Measurements from ENCODE around the gene IFI44L.

Gene IFI44L

DNA sequence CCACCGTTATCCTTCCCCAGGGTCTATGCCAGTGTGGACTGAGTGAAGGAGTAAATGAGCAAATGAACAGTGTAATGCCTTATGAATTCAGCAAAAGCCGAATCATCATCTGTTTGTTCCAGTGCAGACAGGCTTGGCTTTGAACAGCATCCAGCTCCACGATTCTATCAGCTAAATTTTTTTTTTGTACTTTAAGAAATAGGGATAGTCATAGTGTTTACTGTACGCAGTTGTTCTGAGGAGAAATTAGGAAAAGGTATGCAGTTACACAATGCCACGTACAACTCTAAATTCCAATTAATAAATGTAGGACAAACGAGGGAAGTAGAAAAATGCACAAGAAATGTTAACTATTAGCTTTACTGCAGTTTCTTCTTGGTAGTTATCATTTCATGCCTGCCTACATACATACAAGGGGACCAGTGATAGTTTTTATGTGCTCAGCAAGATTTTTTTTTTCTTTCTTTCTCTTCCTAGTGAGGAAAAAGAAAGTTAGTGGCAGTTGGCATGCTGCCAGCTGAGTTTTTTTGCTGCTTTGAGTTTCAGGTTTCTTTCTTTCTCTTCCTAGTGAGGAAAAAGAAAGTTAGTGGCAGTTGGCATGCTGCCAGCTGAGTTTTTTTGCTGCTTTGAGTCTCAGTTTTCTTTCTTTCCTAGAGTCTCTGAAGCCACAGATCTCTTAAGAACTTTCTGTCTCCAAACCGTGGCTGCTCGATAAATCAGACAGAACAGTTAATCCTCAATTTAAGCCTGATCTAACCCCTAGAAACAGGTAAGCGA is at the start of gene IFI44L:
TSS of gene IFI44L (plus strand) at position 646 of the 777 bp plus-strand sequence. CDS start 7,468 bp downstream, outside the sequence.
- Histone ChIP-seq H3K36me3 (ENCODE audit: control insufficient read depth, insufficient read depth, low read length) (no peaks in the 10 kb centered on the region), H3K27ac (ENCODE audit: low read depth, low read length) (no peak within 1 kb of the TSS), H3K4me1 (ENCODE audit: control insufficient read depth, insufficient read depth, low read length) (peaks cover 3% of the 10 kb centered on the region; the same call in 1 of the 2 replicates), H3K27me3 (ENCODE audit: control insufficient read depth, insufficient read depth, low read length) (no peaks in the 10 kb centered on the region), H3K4me3 (ENCODE audit: low read depth, low read length) (no peak within 1 kb of the TSS), H3K9me3 (ENCODE audit: control insufficient read depth, insufficient read depth, low read length) (no peaks in the 10 kb centered on the region), H3K9ac (ENCODE audit: low read depth, low read length) (no peak within 1 kb of the TSS)

GRCh38 chr1:78570539-78570938 is 49.7 kb upstream of the IFI44L start:
- Histone ChIP-seq H3K27ac (ENCODE audit: low read depth, low read length) (no peak overlapping the region), H3K9me3 (ENCODE audit: control insufficient read depth, insufficient read depth, low read length) (no peaks in the 10 kb centered on the region), H3K27me3 (ENCODE audit: control insufficient read depth, insufficient read depth, low read length) (no peaks in the 10 kb centered on the region), H3K9ac (ENCODE audit: low read depth, low read length) (no peak overlapping the region), H3K4me1 (ENCODE audit: control insufficient read depth, insufficient read depth, low read length) (no peaks in the 10 kb centered on the region), H3K4me3 (ENCODE audit: low read depth, low read length) (no peak overlapping the region), H3K36me3 (ENCODE audit: control insufficient read depth, insufficient read depth, low read length) (no peaks in the 10 kb centered on the region)

DNA sequence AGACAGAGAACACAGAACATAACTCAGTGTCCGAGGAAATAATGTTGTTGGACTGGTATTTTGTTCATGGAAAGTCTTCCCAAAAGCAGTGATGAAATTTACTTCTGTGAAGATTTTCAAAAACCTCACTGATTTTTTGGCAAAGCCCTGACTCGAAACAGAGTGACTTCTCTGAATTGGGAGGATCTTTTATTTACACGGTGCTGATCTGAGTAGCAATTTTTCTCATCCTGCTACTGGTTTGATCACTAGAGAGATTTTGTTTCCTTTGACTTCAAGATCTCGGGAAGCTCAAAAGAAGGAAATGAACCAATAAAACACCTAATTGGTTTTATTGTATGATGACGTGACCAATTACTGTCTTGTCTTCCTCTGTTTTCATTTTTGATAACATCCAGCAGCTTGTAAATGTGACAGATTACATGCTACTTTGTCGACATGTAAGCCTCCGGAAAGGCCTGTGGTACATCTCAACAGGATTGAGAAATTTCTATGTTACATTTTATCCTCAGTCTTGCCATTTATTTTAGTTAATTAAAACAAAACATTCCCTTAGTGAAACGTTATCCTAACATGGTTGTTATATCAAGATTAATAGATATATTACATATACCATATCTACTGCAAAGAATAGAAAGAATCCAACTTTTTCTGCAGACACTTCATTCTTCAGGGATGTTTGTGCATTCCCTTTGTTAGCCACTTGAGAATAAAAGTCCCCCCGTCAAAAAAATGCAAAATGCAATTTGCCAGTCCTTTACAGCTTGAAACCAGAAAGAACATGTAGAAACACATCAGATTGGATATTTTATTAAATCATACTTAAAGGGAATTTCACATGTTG is 42.8 kb upstream of the IFI44L start:
- Histone ChIP-seq H3K4me1 (ENCODE audit: control insufficient read depth, insufficient read depth, low read length) (no peaks in the 10 kb centered on the region), H3K27ac (ENCODE audit: low read depth, low read length) (no peak overlapping the region), H3K27me3 (ENCODE audit: control insufficient read depth, insufficient read depth, low read length) (no peaks in the 10 kb centered on the region), H3K36me3 (ENCODE audit: control insufficient read depth, insufficient read depth, low read length) (no peaks in the 10 kb centered on the region), H3K4me3 (ENCODE audit: low read depth, low read length) (no peak overlapping the region), H3K9ac (ENCODE audit: low read depth, low read length) (no peak overlapping the region), H3K9me3 (ENCODE audit: control insufficient read depth, insufficient read depth, low read length) (no peaks in the 10 kb centered on the region)

DNA sequence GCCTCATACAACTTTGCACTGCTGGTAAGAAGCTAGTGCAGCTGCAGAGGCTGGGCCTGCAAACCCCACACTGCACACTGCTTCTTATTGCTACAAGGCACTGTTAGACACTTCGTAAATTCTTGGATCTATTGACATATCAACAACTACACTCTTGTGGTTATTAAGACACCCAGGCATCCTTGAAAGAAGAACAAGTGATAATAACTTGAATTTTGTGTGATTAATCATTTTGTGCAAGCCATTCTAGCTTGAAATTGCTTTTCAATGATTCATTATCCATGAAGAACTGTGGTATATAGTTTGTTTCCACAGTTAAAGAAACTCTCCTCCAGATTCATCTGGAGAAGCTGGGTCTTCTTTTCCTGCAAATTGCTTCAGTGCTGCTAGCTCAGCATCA is 33.7 kb upstream of the IFI44L start:
- Histone ChIP-seq H3K27ac (ENCODE audit: low read depth, low read length) (no peak overlapping the region), H3K4me3 (ENCODE audit: low read depth, low read length) (no peak overlapping the region), H3K27me3 (ENCODE audit: control insufficient read depth, insufficient read depth, low read length) (no peaks in the 10 kb centered on the region), H3K36me3 (ENCODE audit: control insufficient read depth, insufficient read depth, low read length) (no peaks in the 10 kb centered on the region), H3K4me1 (ENCODE audit: control insufficient read depth, insufficient read depth, low read length) (no peaks in the 10 kb centered on the region), H3K9ac (ENCODE audit: low read depth, low read length) (no peak overlapping the region), H3K9me3 (ENCODE audit: control insufficient read depth, insufficient read depth, low read length) (no peaks in the 10 kb centered on the region)

DNA sequence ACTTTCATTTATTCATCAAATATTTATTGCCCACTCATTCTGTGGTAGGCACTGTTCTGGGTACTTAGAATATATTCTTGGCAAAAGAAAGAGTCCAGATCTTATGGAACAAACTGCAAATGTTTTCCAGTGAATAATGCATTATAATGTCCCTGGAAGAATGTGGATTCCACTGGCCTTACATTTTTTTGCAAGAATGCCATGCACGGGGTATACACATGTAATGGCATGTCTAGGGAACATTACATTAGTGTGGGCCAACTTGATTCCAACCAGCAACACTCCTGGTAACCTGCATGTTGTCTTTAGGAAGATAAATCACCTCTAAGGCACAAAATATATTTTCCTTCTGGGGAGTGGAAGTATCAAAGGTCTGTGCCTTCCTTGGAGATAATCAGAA is 33.0 kb upstream of the IFI44L start:
- Histone ChIP-seq H3K4me1 (ENCODE audit: control insufficient read depth, insufficient read depth, low read length) (no peaks in the 10 kb centered on the region), H3K36me3 (ENCODE audit: control insufficient read depth, insufficient read depth, low read length) (no peaks in the 10 kb centered on the region), H3K27me3 (ENCODE audit: control insufficient read depth, insufficient read depth, low read length) (no peaks in the 10 kb centered on the region), H3K9ac (ENCODE audit: low read depth, low read length) (no peak overlapping the region), H3K27ac (ENCODE audit: low read depth, low read length) (no peak overlapping the region), H3K9me3 (ENCODE audit: control insufficient read depth, insufficient read depth, low read length) (no peaks in the 10 kb centered on the region), H3K4me3 (ENCODE audit: low read depth, low read length) (no peak overlapping the region)

- Histone ChIP-seq H3K4me1 (ENCODE audit: control insufficient read depth, insufficient read depth, low read length) (peaks cover 5% of the 10 kb centered on the region; the same call in 1 of the 2 replicates), H3K36me3 (ENCODE audit: control insufficient read depth, insufficient read depth, low read length) (no peaks in the 10 kb centered on the region), H3K27me3 (ENCODE audit: control insufficient read depth, insufficient read depth, low read length) (no peaks in the 10 kb centered on the region), H3K27ac (ENCODE audit: low read depth, low read length) (no peak overlapping the region), H3K9ac (ENCODE audit: low read depth, low read length) (no peak overlapping the region), H3K9me3 (ENCODE audit: control insufficient read depth, insufficient read depth, low read length) (no peaks in the 10 kb centered on the region; the same call in 1 of the 2 replicates), H3K4me3 (ENCODE audit: low read depth, low read length) (no peak overlapping the region)
Measured at GRCh38 chr1:78591971-78592370, 28.3 kb upstream of the IFI44L start.

DNA sequence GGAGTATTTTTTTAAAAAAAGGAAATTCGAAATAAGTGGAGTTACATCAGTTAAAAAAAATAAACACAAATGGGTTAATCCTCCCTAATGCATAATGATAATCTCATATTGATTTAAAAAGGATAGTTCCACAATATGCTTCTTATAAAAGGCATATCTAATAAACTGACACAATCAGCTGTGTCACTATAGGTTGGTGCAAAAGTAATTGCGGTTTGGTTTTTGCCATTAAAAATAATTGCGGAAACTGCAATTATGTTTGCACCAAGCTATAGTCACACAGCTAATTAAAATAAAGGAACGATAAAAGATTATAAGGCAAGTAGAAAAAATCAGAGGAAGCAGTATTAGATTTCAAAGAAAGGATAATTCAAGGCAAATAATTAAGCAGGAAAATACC is 21.0 kb upstream of the IFI44L start:
- H3K27me3 ChIP-seq (ENCODE audit: control insufficient read depth, insufficient read depth, low read length), result no peaks in the 10 kb centered on the region
- H3K27ac ChIP-seq (ENCODE audit: low read depth, low read length), result no peak overlapping the region
- H3K9me3 ChIP-seq (ENCODE audit: control insufficient read depth, insufficient read depth, low read length), result no peaks in the 10 kb centered on the region; the same call in 1 of the 2 replicates
- H3K4me1 ChIP-seq (ENCODE audit: control insufficient read depth, insufficient read depth, low read length), result peaks cover 6% of the 10 kb centered on the region; the same call in 1 of the 2 replicates
- H3K36me3 ChIP-seq (ENCODE audit: control insufficient read depth, insufficient read depth, low read length), result no peaks in the 10 kb centered on the region
- H3K9ac ChIP-seq (ENCODE audit: low read depth, low read length), result no peak overlapping the region
- H3K4me3 ChIP-seq (ENCODE audit: low read depth, low read length), result no peak overlapping the region

- no peaks in the 10 kb centered on the region for H3K9me3 ChIP-seq (ENCODE audit: control insufficient read depth, insufficient read depth, low read length)
- H3K9ac ChIP-seq (ENCODE audit: low read depth, low read length), result no peak overlapping the region
- no peaks in the 10 kb centered on the region for H3K36me3 ChIP-seq (ENCODE audit: control insufficient read depth, insufficient read depth, low read length)
- no peak overlapping the region for H3K27ac ChIP-seq (ENCODE audit: low read depth, low read length)
- H3K27me3 ChIP-seq (ENCODE audit: control insufficient read depth, insufficient read depth, low read length), result no peaks in the 10 kb centered on the region
- no peak overlapping the region for H3K4me3 ChIP-seq (ENCODE audit: low read depth, low read length)
- H3K4me1 ChIP-seq (ENCODE audit: control insufficient read depth, insufficient read depth, low read length), result peaks cover 6% of the 10 kb centered on the region; the same call in 1 of the 2 replicates
Measured at GRCh38 chr1:78601068-78601467, 19.2 kb upstream of the IFI44L start.

DNA sequence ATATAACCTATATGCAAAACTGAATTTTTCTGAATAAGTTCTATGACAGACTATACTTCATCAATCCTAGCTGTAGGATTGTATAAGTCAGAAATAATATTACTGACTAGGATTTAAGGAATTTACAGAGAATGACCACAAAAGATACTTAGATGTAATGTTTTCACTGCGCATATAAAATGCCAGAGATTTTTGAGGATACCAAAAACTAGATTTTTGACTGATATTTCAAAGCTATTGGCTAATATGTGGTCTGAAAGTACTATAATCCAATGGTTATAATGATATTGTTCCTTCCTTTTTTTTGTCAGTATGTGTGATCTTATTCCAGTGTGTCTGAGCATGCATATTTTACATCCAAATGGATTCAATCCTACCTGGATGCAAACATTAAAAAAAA is 17.0 kb upstream of the IFI44L start:
- Histone ChIP-seq H3K4me3 (ENCODE audit: low read depth, low read length) (no peak overlapping the region), H3K27me3 (ENCODE audit: control insufficient read depth, insufficient read depth, low read length) (no peaks in the 10 kb centered on the region), H3K9ac (ENCODE audit: low read depth, low read length) (no peak overlapping the region), H3K9me3 (ENCODE audit: control insufficient read depth, insufficient read depth, low read length) (no peaks in the 10 kb centered on the region), H3K36me3 (ENCODE audit: control insufficient read depth, insufficient read depth, low read length) (no peaks in the 10 kb centered on the region), H3K4me1 (ENCODE audit: control insufficient read depth, insufficient read depth, low read length) (no peaks in the 10 kb centered on the region), H3K27ac (ENCODE audit: low read depth, low read length) (no peak overlapping the region)

DNA sequence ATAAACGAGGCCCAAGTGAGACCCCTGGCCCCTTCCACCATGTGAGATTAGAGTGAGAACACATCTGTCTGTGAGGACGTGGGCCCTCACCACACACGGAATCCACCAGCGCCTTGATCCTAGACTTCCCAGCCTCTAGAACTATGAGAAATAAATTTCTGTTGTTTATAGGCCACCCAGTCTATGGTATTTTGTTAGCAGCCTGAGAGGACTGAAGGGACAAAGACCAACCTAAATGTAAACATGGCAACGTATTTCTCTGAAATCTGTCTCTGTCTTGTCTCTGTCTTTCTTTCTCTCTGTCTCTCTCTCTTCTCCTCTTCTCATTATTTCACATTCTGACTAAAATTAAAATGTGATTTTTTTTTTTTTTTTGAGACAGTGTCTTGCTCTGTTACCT is 15.6 kb upstream of the IFI44L start:
- H3K4me1 ChIP-seq (ENCODE audit: control insufficient read depth, insufficient read depth, low read length), result no peaks in the 10 kb centered on the region

GRCh38 chr1:78606274-78606673 is 14.0 kb upstream of the IFI44L start:
- Histone ChIP-seq H3K27me3 (ENCODE audit: control insufficient read depth, insufficient read depth, low read length) (no peaks in the 10 kb centered on the region), H3K9ac (ENCODE audit: low read depth, low read length) (no peak overlapping the region), H3K36me3 (ENCODE audit: control insufficient read depth, insufficient read depth, low read length) (no peaks in the 10 kb centered on the region), H3K27ac (ENCODE audit: low read depth, low read length) (no peak overlapping the region), H3K4me1 (ENCODE audit: control insufficient read depth, insufficient read depth, low read length) (no peaks in the 10 kb centered on the region), H3K4me3 (ENCODE audit: low read depth, low read length) (no peak overlapping the region), H3K9me3 (ENCODE audit: control insufficient read depth, insufficient read depth, low read length) (no peaks in the 10 kb centered on the region)

More for the DNA sequence above, 15.6 kb upstream of the IFI44L start:
- H3K36me3 ChIP-seq (ENCODE audit: control insufficient read depth, insufficient read depth, low read length), result no peaks in the 10 kb centered on the region
- H3K4me3 ChIP-seq (ENCODE audit: low read depth, low read length), result no peak overlapping the region
- H3K27me3 ChIP-seq (ENCODE audit: control insufficient read depth, insufficient read depth, low read length), result no peaks in the 10 kb centered on the region
- H3K9me3 ChIP-seq (ENCODE audit: control insufficient read depth, insufficient read depth, low read length), result no peaks in the 10 kb centered on the region
- H3K9ac ChIP-seq (ENCODE audit: low read depth, low read length), result no peak overlapping the region
- H3K27ac ChIP-seq (ENCODE audit: low read depth, low read length), result no peak overlapping the region

Data from HUES48 (cell line).